AG10803 (cell line): ENCODE data around the gene CAMKK1.

Experiments
- DNase-seq: peaks from one replicate; pipeline ENCODE4 v3.0.0; 2010; ENCODE audit warnings: low read depth
- H3K4me3 ChIP-seq: 2 replicates; pipeline ENCODE4 v1.5.1; 2011; ENCODE audit warnings: mild to moderate bottlenecking, low read length, control low read depth
- CTCF ChIP-seq: conservative IDR thresholded peaks from 2 replicates; pipeline ENCODE4 v1.5.1; 2011; ENCODE audit warnings: mild to moderate bottlenecking, low read length, control low read depth, inconsistent platforms

CAMKK1 gene

GRCh38 chr17:3887394-3887793 is 5.5 kb downstream of the CAMKK1 start:
- no peak for TF ChIP-seq CTCF
- H3K4me3 ChIP-seq, result no peak overlapping the region
- DNase-seq, result no peak

- TF ChIP-seq CTCF, result no peak
- H3K4me3 ChIP-seq, result no peak overlapping the region
- DNase-seq, result no peak
Measured at GRCh38 chr17:3886776-3887175, 6.1 kb downstream of the CAMKK1 start.

- peak; percentile 53 for DNase-seq
- TF ChIP-seq CTCF, result no peak
- no peak overlapping the region for H3K4me3 ChIP-seq
Measured at GRCh38 chr17:3885970-3886369, 6.9 kb downstream of the CAMKK1 start.

GRCh38 chr17:3885271-3885670 is 7.6 kb downstream of the CAMKK1 start:
- H3K4me3 ChIP-seq, result no peak overlapping the region
- no peak for TF ChIP-seq CTCF
- no peak for DNase-seq

GRCh38 chr17:3884188-3884587 is 8.7 kb downstream of the CAMKK1 start:
- no peak overlapping the region for H3K4me3 ChIP-seq
- no peak for TF ChIP-seq CTCF

GRCh38 chr17:3882276-3882675 is 10.6 kb downstream of the CAMKK1 start:
- no peak for TF ChIP-seq CTCF
- H3K4me3 ChIP-seq, result no peak overlapping the region
- no peak for DNase-seq

More at GRCh38 chr17:3884188-3884587, 8.7 kb downstream of the CAMKK1 start:
- no peak for DNase-seq

GRCh38 chr17:3880983-3881382 is 11.9 kb downstream of the CAMKK1 start:
- no peak overlapping the region for H3K4me3 ChIP-seq
- DNase-seq, result no peak
- TF ChIP-seq CTCF, result no peak
